Activated CD4-positive, alpha-beta T cell treated with anti-CD3 and anti-CD28 coated beads for 36 hours (primary cell): Measurements from ENCODE around the gene CLDN22. TPM values are rescaled to one million over a fixed set of nuclear protein-coding genes. Genes with fewer than 3 reads are reported as not detected.

Experiments used
- ATAC-seq: fragments of 200-7000 bp; cut with Tn5 transposase; one replicate; pipeline ENCODE4 v1.10.0; 2021; ENCODE audit warnings: mild to moderate bottlenecking, moderate library complexity
- CTCF ChIA-PET: fragments of 350-600 bp; sonication (Branson Sonifier 250); formaldehyde crosslinking; loops from one replicate; lab custom pipeline; 2021; ENCODE audit warnings: antibody characterized with exemption; lab: Charles Lee
- POLR2A ChIA-PET: fragments of 350-600 bp; sonication (Branson Sonifier 250); formaldehyde crosslinking; loops from one replicate; lab custom pipeline; 2021; ENCODE audit warnings: antibody characterized with exemption, inconsistent platforms; lab: Charles Lee
- DNase-seq: peaks from one replicate; pipeline ENCODE4 v3.0.0-alpha.2; 2020
- H3K27ac Mint-ChIP-seq: one replicate; pipeline ENCODE4 v1.8.0; 2021; ENCODE audit warnings: mixed read lengths
- H3K27me3 Mint-ChIP-seq: one replicate; pipeline ENCODE4 v1.8.0; 2021; ENCODE audit warnings: mixed read lengths
- H3K36me3 Mint-ChIP-seq: one replicate; pipeline ENCODE4 v1.8.0; 2021; ENCODE audit warnings: low read depth, mixed read lengths
- H3K4me1 Mint-ChIP-seq: one replicate; pipeline ENCODE4 v1.8.0; 2021; ENCODE audit warnings: mixed read lengths
- H3K4me3 Mint-ChIP-seq: one replicate; pipeline ENCODE4 v1.8.0; 2021; ENCODE audit warnings: mild to moderate bottlenecking, moderate library complexity, mixed read lengths
- H3K9me3 Mint-ChIP-seq: one replicate; pipeline ENCODE4 v1.8.0; 2021; ENCODE audit warnings: low read depth, mixed read lengths
- intact Hi-C, 2 experiments: fragments of 100-400 bp; cut with DNase I in 1 of 2; cut with micrococcal nuclease in 1 of 2; formaldehyde crosslinking; loops; one replicate each; pipeline versions ENCODE4 v1.14.2 to v1.15.1; 2022 to 2024; cut with DNase I, micrococcal nuclease
- total RNA-seq, 2 experiments: library from RNA; stranded (reverse); gene quantifications; one replicate each; pipeline ENCODE4 v1.2.3, GENCODE V29; 2021

CLDN22 gene
- total RNA-seq, 2 experiments from 2014 or later = not detected

- ChIA-PET CTCF (interaction anchor here (0.9 kb wide), 1 partner anchor 14 kb away, joined by 3 read pairs; no protein-coding TSS in a partner anchor), POLR2A (no interaction called here)
- intact Hi-C loops = no loop called here
- Mint-ChIP-seq H3K36me3 (peaks cover 1% of the 10 kb centered on the region), H3K27ac (no peak overlapping the region), H3K4me1 (peaks cover 2% of the 10 kb centered on the region), H3K4me3 (no peak overlapping the region), H3K27me3 (peaks cover 8% of the 10 kb centered on the region), H3K9me3 (no peaks in the 10 kb centered on the region)
- DNase-seq (no peak), ATAC-seq (no peak)
Measured at GRCh38 chr4:183355405-183355804, 35.3 kb upstream of the CLDN22 start.

- H3K4me1 Mint-ChIP-seq = peaks cover 9% of the 10 kb centered on the region
- ChIA-PET CTCF (no interaction called here), POLR2A (no interaction called here)
- ATAC-seq (no peak), DNase-seq (no peak)
- H3K9me3 Mint-ChIP-seq = no peaks in the 10 kb centered on the region
- intact Hi-C loops = no loop called here
- H3K27me3 Mint-ChIP-seq = peaks cover 13% of the 10 kb centered on the region
- no peak overlapping the region for H3K27ac Mint-ChIP-seq
- peaks cover 4% of the 10 kb centered on the region for H3K36me3 Mint-ChIP-seq
- H3K4me3 Mint-ChIP-seq = no peak overlapping the region
Measured at GRCh38 chr4:183354219-183354618, 34.1 kb upstream of the CLDN22 start.

- peaks cover 13% of the 10 kb centered on the region for H3K27me3 Mint-ChIP-seq
- intact Hi-C loops = no loop called here
- ChIA-PET CTCF (no interaction called here), POLR2A (no interaction called here)
- H3K36me3 Mint-ChIP-seq = peaks cover 4% of the 10 kb centered on the region
- peaks cover 15% of the 10 kb centered on the region for H3K4me1 Mint-ChIP-seq
- H3K4me3 Mint-ChIP-seq = no peak overlapping the region
- DNase-seq (no peak), ATAC-seq (no peak)
- no peaks in the 10 kb centered on the region for H3K9me3 Mint-ChIP-seq
- no peak overlapping the region for H3K27ac Mint-ChIP-seq
Measured at GRCh38 chr4:183353557-183353956, 33.5 kb upstream of the CLDN22 start.

GRCh38 chr4:183352546-183352945, 32.5 kb upstream of the CLDN22 start:
- intact Hi-C loops = no loop called here
- H3K9me3 Mint-ChIP-seq = no peaks in the 10 kb centered on the region
- peaks cover 17% of the 10 kb centered on the region for H3K4me1 Mint-ChIP-seq
- H3K4me3 Mint-ChIP-seq = no peak overlapping the region
- CTCF ChIA-PET = interaction anchor here (0.7 kb wide), 1 partner anchor 22 kb away, joined by 3 read pairs; no protein-coding TSS in a partner anchor
- no peak for ATAC-seq
- H3K27me3 Mint-ChIP-seq = peaks cover 13% of the 10 kb centered on the region
- no peak overlapping the region for H3K27ac Mint-ChIP-seq
- H3K36me3 Mint-ChIP-seq = peaks cover 4% of the 10 kb centered on the region
- no peak for DNase-seq
- POLR2A ChIA-PET = no interaction called here

- peak overlapping the region; percentile 60 for H3K27ac Mint-ChIP-seq
- ATAC-seq = no peak
- peaks cover 17% of the 10 kb centered on the region for H3K4me1 Mint-ChIP-seq
- no peak overlapping the region for H3K4me3 Mint-ChIP-seq
- CTCF ChIA-PET = no interaction called here
- no peaks in the 10 kb centered on the region for H3K9me3 Mint-ChIP-seq
- intact Hi-C loops = no loop called here
- DNase-seq = no peak
- POLR2A ChIA-PET = no interaction called here
- H3K36me3 Mint-ChIP-seq = peaks cover 4% of the 10 kb centered on the region
- peaks cover 12% of the 10 kb centered on the region for H3K27me3 Mint-ChIP-seq
Measured at GRCh38 chr4:183350317-183351071, 30.4 kb upstream of the CLDN22 start.

GRCh38 chr4:183349673-183350072, 29.6 kb upstream of the CLDN22 start:
- DNase-seq (peak; percentile 25), ATAC-seq (no peak)
- H3K9me3 Mint-ChIP-seq = no peaks in the 10 kb centered on the region
- H3K4me1 Mint-ChIP-seq = peaks cover 17% of the 10 kb centered on the region
- ChIA-PET CTCF (no interaction called here), POLR2A (no interaction called here)
- peaks cover 16% of the 10 kb centered on the region for H3K27me3 Mint-ChIP-seq
- peaks cover 4% of the 10 kb centered on the region for H3K36me3 Mint-ChIP-seq
- H3K27ac Mint-ChIP-seq = peak overlapping the region; percentile 37
- intact Hi-C loops = loop anchor here (1.0 to 5.0 kb wide), 3 partner anchors 48 to 58 kb away; no protein-coding TSS in a partner anchor
- no peak overlapping the region for H3K4me3 Mint-ChIP-seq

GRCh38 chr4:183348706-183349659, 28.9 kb upstream of the CLDN22 start:
- H3K27ac Mint-ChIP-seq = peak overlapping the region; percentile 37
- peak; percentile 95 for ATAC-seq
- DNase-seq = peak; percentile 67
- H3K4me1 Mint-ChIP-seq = peaks cover 17% of the 10 kb centered on the region
- H3K4me3 Mint-ChIP-seq = no peak overlapping the region
- CTCF ChIA-PET = no interaction called here
- no peaks in the 10 kb centered on the region for H3K9me3 Mint-ChIP-seq
- intact Hi-C loops = loop anchor here (1.0 to 5.0 kb wide), 3 partner anchors 48 to 58 kb away; no protein-coding TSS in a partner anchor
- H3K36me3 Mint-ChIP-seq = peaks cover 4% of the 10 kb centered on the region
- peaks cover 20% of the 10 kb centered on the region for H3K27me3 Mint-ChIP-seq
- POLR2A ChIA-PET = no interaction called here

GRCh38 chr4:183348136-183348535, 28.1 kb upstream of the CLDN22 start:
- intact Hi-C loops = loop anchor here in 1 of 2 experiments (2.0 to 5.0 kb wide), 2 partner anchors 49 to 59 kb away; no protein-coding TSS in a partner anchor
- ATAC-seq (no peak), DNase-seq (no peak)
- Mint-ChIP-seq H3K27ac (peak overlapping the region; percentile 24), H3K27me3 (peaks cover 20% of the 10 kb centered on the region), H3K36me3 (peaks cover 4% of the 10 kb centered on the region), H3K4me3 (no peak overlapping the region), H3K4me1 (peaks cover 17% of the 10 kb centered on the region), H3K9me3 (no peaks in the 10 kb centered on the region)
- ChIA-PET CTCF (no interaction called here), POLR2A (no interaction called here)

GRCh38 chr4:183347566-183347965, 27.5 kb upstream of the CLDN22 start:
- DNase-seq (no peak), ATAC-seq (no peak)
- Mint-ChIP-seq H3K4me3 (no peak overlapping the region), H3K27me3 (peaks cover 22% of the 10 kb centered on the region), H3K36me3 (peaks cover 4% of the 10 kb centered on the region), H3K27ac (no peak overlapping the region), H3K9me3 (no peaks in the 10 kb centered on the region), H3K4me1 (peaks cover 17% of the 10 kb centered on the region)
- ChIA-PET POLR2A (no interaction called here), CTCF (interaction anchor here (0.6 kb wide), 1 partner anchor 1834 kb away, joined by 5 read pairs; no protein-coding TSS in a partner anchor)
- intact Hi-C loops = loop anchor here in 1 of 2 experiments (5.0 kb wide), 1 partner anchor 50 kb away; no protein-coding TSS in a partner anchor

GRCh38 chr4:183347146-183347545, 27.1 kb upstream of the CLDN22 start:
- H3K27ac Mint-ChIP-seq = no peak overlapping the region
- no peaks in the 10 kb centered on the region for H3K9me3 Mint-ChIP-seq
- intact Hi-C loops = loop anchor here in 1 of 2 experiments (5.0 kb wide), 1 partner anchor 50 kb away; no protein-coding TSS in a partner anchor
- ATAC-seq (no peak), DNase-seq (no peak)
- peaks cover 22% of the 10 kb centered on the region for H3K27me3 Mint-ChIP-seq
- ChIA-PET CTCF (interaction anchor here (0.6 kb wide), 1 partner anchor 1834 kb away, joined by 5 read pairs; no protein-coding TSS in a partner anchor), POLR2A (no interaction called here)
- no peak overlapping the region for H3K4me3 Mint-ChIP-seq
- H3K36me3 Mint-ChIP-seq = peaks cover 4% of the 10 kb centered on the region
- H3K4me1 Mint-ChIP-seq = peaks cover 17% of the 10 kb centered on the region

- Mint-ChIP-seq H3K36me3 (peaks cover 1% of the 10 kb centered on the region), H3K27me3 (peaks cover 19% of the 10 kb centered on the region), H3K9me3 (no peaks in the 10 kb centered on the region), H3K27ac (no peak overlapping the region), H3K4me3 (no peak overlapping the region), H3K4me1 (peaks cover 14% of the 10 kb centered on the region)
- intact Hi-C loops = loop anchor here in 1 of 2 experiments (5.0 kb wide), 1 partner anchor 52 kb away; no protein-coding TSS in a partner anchor
- DNase-seq (no peak), ATAC-seq (no peak)
- CTCF ChIA-PET = interaction anchor here (0.7 kb wide), 1 partner anchor 188 kb away, joined by 3 read pairs; no protein-coding TSS in a partner anchor
- POLR2A ChIA-PET = no interaction called here
Measured at GRCh38 chr4:183345261-183345660, 25.2 kb upstream of the CLDN22 start.
